HG02759 (cell line): ENCODE data around the gene PDGFB.

Experiments used
- ATAC-seq: cut with Tn5 transposase; IDR thresholded peaks from one replicate; pipeline ENCODE4 v1.9.1; 2021; ENCODE audit warnings: mild to moderate bottlenecking, moderate library complexity; ENCODE audit not compliant: unreplicated experiment

The PDGFB gene

GRCh38 chr22:39241794-39242594, 2.8 kb downstream of the PDGFB start:
- ATAC-seq: no peak

GRCh38 chr22:39240831-39241793, 3.7 kb downstream of the PDGFB start:
- ATAC-seq: no peak

GRCh38 chr22:39239561-39240423, 5.0 kb downstream of the PDGFB start:
- ATAC-seq: no peak

GRCh38 chr22:39238966-39239505, 5.7 kb downstream of the PDGFB start:
- no peak for ATAC-seq

- ATAC-seq: no peak
These were observed 6.2 kb downstream of the PDGFB start for GRCh38 chr22:39238561-39238960.

- no peak for ATAC-seq
These were observed 6.7 kb downstream of the PDGFB start for GRCh38 chr22:39238101-39238466.

- no peak for ATAC-seq
These were observed 7.3 kb downstream of the PDGFB start for GRCh38 chr22:39237318-39238100.

- no peak for ATAC-seq
These were observed 8.2 kb downstream of the PDGFB start for GRCh38 chr22:39236321-39237317.

GRCh38 chr22:39234867-39235687, 9.7 kb downstream of the PDGFB start:
- no peak for ATAC-seq

- no peak for ATAC-seq
These were observed 10.4 kb downstream of the PDGFB start for GRCh38 chr22:39234472-39234787.

- no peak for ATAC-seq
These were observed 10.9 kb downstream of the PDGFB start for GRCh38 chr22:39233710-39234471.

GRCh38 chr22:39232806-39233709, 11.7 kb downstream of the PDGFB start:
- no peak for ATAC-seq

- no peak for ATAC-seq
These were observed 12.5 kb downstream of the PDGFB start for GRCh38 chr22:39232246-39232645.

- ATAC-seq: no peak
These were observed 13.4 kb downstream of the PDGFB start for GRCh38 chr22:39231197-39231950.
